Central memory CD8-positive, alpha-beta T cell (primary cell): ENCODE results near the gene AFF3.
"Not testable (repeated sequence)": the region's sequence is repeated elsewhere in the genome, so short reads cannot be mapped to it uniquely, and the experiment has no call there.

Experiments
- ATAC-seq: fragments of 150-1000 bp; cut with Tn5 transposase; replicated peaks from 2 replicates; pipeline ENCODE4 v1.10.0; 2022; ENCODE audit warnings: mild to moderate bottlenecking, moderate FRiP score, moderate number of reproducible peaks; ENCODE audit not compliant: poor library complexity, severe bottlenecking; ENCODE audit errors: extremely low read depth
- DNase-seq, 2 donors: peaks; one replicate each; pipeline ENCODE4 v3.0.0; 2021; ENCODE audit warnings: low spot score in 2 of 2
- H3K27ac Mint-ChIP-seq: one replicate; pipeline ENCODE4 v1.8.0; 2022; ENCODE audit warnings: low read depth, mild to moderate bottlenecking, moderate library complexity, mixed read lengths
- H3K27me3 Mint-ChIP-seq: one replicate; pipeline ENCODE4 v1.8.0; 2022; ENCODE audit warnings: mixed read lengths
- H3K36me3 Mint-ChIP-seq: one replicate; pipeline ENCODE4 v1.8.0; 2022; ENCODE audit warnings: mild to moderate bottlenecking, moderate library complexity, mixed read lengths; ENCODE audit not compliant: insufficient read depth
- H3K4me1 Mint-ChIP-seq: one replicate; pipeline ENCODE4 v1.8.0; 2022; ENCODE audit warnings: mixed read lengths
- H3K4me3 Mint-ChIP-seq: one replicate; pipeline ENCODE4 v1.8.0; 2022; ENCODE audit warnings: mild to moderate bottlenecking, moderate library complexity, mixed read lengths
- H3K9me3 Mint-ChIP-seq: one replicate; pipeline ENCODE4 v1.8.0; 2022; ENCODE audit warnings: mixed read lengths

Gene AFF3

DNA sequence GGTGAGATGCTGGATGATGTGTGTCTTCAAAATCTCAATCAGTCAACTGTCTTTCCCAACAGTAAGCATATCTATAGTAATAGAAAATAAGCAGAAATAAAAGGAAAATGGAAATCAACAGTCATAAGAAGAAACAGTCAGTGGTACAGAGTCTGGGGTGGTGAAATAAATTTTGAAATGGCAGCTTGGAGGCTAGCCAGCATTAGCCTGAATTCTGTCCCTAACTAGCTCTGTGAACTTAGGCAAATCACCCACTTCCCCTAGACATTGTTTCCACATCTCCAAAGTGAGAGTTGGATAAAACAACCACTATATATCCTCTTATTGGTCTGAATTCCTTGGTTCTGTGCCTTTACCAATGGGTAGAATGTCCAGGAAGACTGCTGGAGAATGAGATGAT, 462.9 kb downstream of the AFF3 start:
- H3K36me3 Mint-ChIP-seq, result no peaks in the 10 kb centered on the region
- no peaks in the 10 kb centered on the region for H3K4me1 Mint-ChIP-seq
- no peak for ATAC-seq
- H3K27ac Mint-ChIP-seq, result no peak overlapping the region
- H3K4me3 Mint-ChIP-seq, result no peak overlapping the region
- DNase-seq, result no peak
- no peaks in the 10 kb centered on the region for H3K9me3 Mint-ChIP-seq
- H3K27me3 Mint-ChIP-seq, result no peaks in the 10 kb centered on the region

GRCh38 chr2:99678625-99679024, 463.8 kb downstream of the AFF3 start:
- Mint-ChIP-seq H3K9me3 (no peaks in the 10 kb centered on the region), H3K4me1 (no peaks in the 10 kb centered on the region)
- no peak for ATAC-seq

DNA sequence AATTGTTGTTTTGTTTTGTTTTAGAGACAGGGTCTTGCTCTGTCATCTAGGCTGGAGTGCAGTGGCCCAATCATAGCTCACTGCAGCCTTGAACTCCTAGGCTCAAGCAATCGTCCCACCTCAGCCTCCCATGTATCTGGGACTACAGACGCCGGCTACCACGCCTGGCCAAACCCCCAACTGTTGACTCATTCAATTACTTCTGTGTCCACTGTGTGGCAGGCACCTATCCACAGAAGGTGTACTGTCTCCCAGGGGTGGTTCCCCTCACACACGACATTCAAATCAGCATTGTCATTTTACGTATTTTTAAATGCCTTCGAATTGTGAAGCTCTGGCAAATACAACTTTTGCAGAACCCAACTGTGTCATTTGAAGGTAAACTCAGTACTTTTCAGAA, 464.6 kb downstream of the AFF3 start:
- DNase-seq, result no peak
- H3K9me3 Mint-ChIP-seq, result no peaks in the 10 kb centered on the region
- H3K36me3 Mint-ChIP-seq, result no peaks in the 10 kb centered on the region
- ATAC-seq, result no peak
- H3K27ac Mint-ChIP-seq, result no peak overlapping the region
- no peaks in the 10 kb centered on the region for H3K27me3 Mint-ChIP-seq
- H3K4me1 Mint-ChIP-seq, result no peaks in the 10 kb centered on the region
- no peak overlapping the region for H3K4me3 Mint-ChIP-seq

More at GRCh38 chr2:99678625-99679024, 463.8 kb downstream of the AFF3 start:
- H3K27ac Mint-ChIP-seq, result no peak overlapping the region
- no peaks in the 10 kb centered on the region for H3K36me3 Mint-ChIP-seq
- H3K4me3 Mint-ChIP-seq, result no peak overlapping the region
- no peak for DNase-seq
- no peaks in the 10 kb centered on the region for H3K27me3 Mint-ChIP-seq

GRCh38 chr2:99675130-99675661, 467.2 kb downstream of the AFF3 start:
- H3K27me3 Mint-ChIP-seq, result no peaks in the 10 kb centered on the region
- no peak overlapping the region for H3K4me3 Mint-ChIP-seq
- peaks cover 1% of the 10 kb centered on the region for H3K36me3 Mint-ChIP-seq
- no peaks in the 10 kb centered on the region for H3K4me1 Mint-ChIP-seq
- ATAC-seq, result no peak
- DNase-seq, result no peak
- H3K9me3 Mint-ChIP-seq, result no peaks in the 10 kb centered on the region
- H3K27ac Mint-ChIP-seq, result no peak overlapping the region

- H3K36me3 Mint-ChIP-seq, result peaks cover 1% of the 10 kb centered on the region
- ATAC-seq, result no peak
- no peaks in the 10 kb centered on the region for H3K27me3 Mint-ChIP-seq
- H3K4me1 Mint-ChIP-seq, result no peaks in the 10 kb centered on the region
- H3K4me3 Mint-ChIP-seq, result no peak overlapping the region
- H3K9me3 Mint-ChIP-seq, result no peaks in the 10 kb centered on the region
- no peak for DNase-seq
- H3K27ac Mint-ChIP-seq, result no peak overlapping the region
Observed at GRCh38 chr2:99674090-99674489, 468.3 kb downstream of the AFF3 start.

- Mint-ChIP-seq H3K4me3 (no peak overlapping the region), H3K27ac (no peak overlapping the region), H3K4me1 (no peaks in the 10 kb centered on the region), H3K27me3 (no peaks in the 10 kb centered on the region), H3K9me3 (no peaks in the 10 kb centered on the region), H3K36me3 (peaks cover 1% of the 10 kb centered on the region)
- ATAC-seq (no peak), DNase-seq (no peak)
Observed at GRCh38 chr2:99672766-99673350, 469.5 kb downstream of the AFF3 start.

- Mint-ChIP-seq H3K4me3 (no peak overlapping the region), H3K9me3 (no peaks in the 10 kb centered on the region), H3K27ac (no peak overlapping the region), H3K36me3 (peaks cover 3% of the 10 kb centered on the region), H3K4me1 (no peaks in the 10 kb centered on the region), H3K27me3 (no peaks in the 10 kb centered on the region)
- ATAC-seq, result no peak
- no peak for DNase-seq
Observed at GRCh38 chr2:99670768-99671734, 471.3 kb downstream of the AFF3 start.

- no peak overlapping the region for H3K27ac Mint-ChIP-seq
- no peak overlapping the region for H3K4me3 Mint-ChIP-seq
Observed at GRCh38 chr2:99666256-99666655, 476.1 kb downstream of the AFF3 start.

GRCh38 chr2:99663641-99664040, 478.7 kb downstream of the AFF3 start:
- Mint-ChIP-seq H3K4me1 (no peaks in the 10 kb centered on the region), H3K36me3 (peaks cover 2% of the 10 kb centered on the region), H3K9me3 (no peaks in the 10 kb centered on the region), H3K4me3 (no peak overlapping the region), H3K27me3 (peaks cover 12% of the 10 kb centered on the region), H3K27ac (no peak overlapping the region)
- ATAC-seq (no peak), DNase-seq (no peak)

More at GRCh38 chr2:99666256-99666655, 476.1 kb downstream of the AFF3 start:
- no peak for ATAC-seq
- H3K4me1 Mint-ChIP-seq, result no peaks in the 10 kb centered on the region
- no peak for DNase-seq
- no peaks in the 10 kb centered on the region for H3K9me3 Mint-ChIP-seq
- H3K36me3 Mint-ChIP-seq, result peaks cover 2% of the 10 kb centered on the region
- H3K27me3 Mint-ChIP-seq, result peaks cover 12% of the 10 kb centered on the region

DNA sequence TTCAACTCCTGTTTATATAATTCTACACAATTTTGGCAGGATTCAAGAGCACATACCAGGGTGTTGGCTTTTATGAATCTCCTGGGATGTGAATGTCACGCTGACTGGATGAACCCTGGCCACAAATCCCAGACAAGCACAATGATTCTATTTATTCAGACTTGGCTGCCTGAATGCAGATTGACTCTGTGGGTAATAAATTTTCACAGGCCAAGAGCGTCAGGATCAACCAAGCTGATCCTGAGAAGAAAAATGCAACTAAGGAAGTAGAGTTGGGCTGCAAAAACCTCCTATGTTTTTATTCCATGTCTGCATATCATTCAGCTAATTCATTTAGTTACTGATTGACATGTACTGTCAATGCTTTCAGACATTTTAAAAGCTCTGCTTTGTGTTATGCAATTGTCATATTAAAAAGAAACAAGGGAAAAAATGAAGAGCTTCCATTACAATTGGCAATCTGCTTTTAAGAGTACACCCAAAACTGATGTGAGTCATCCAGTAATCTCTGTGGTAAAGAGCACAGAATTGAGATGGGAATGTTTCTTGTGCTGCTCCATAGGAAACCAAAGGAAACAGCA, 479.5 kb downstream of the AFF3 start:
- Mint-ChIP-seq H3K9me3 (no peaks in the 10 kb centered on the region), H3K27ac (no peak overlapping the region), H3K27me3 (peaks cover 12% of the 10 kb centered on the region), H3K4me3 (no peak overlapping the region), H3K36me3 (peaks cover 4% of the 10 kb centered on the region), H3K4me1 (no peaks in the 10 kb centered on the region)
- ATAC-seq, result no peak
- DNase-seq, result no peak

- peaks cover 23% of the 10 kb centered on the region for H3K27me3 Mint-ChIP-seq
- not testable (repeated sequence) for DNase-seq, H3K9me3 Mint-ChIP-seq, ATAC-seq, H3K36me3 Mint-ChIP-seq, H3K4me3 Mint-ChIP-seq, H3K27ac Mint-ChIP-seq, H3K4me1 Mint-ChIP-seq
Observed at GRCh38 chr2:99661761-99662160, 480.6 kb downstream of the AFF3 start.

- H3K9me3 Mint-ChIP-seq, result no peaks in the 10 kb centered on the region
- no peak overlapping the region for H3K4me3 Mint-ChIP-seq
- peaks cover 24% of the 10 kb centered on the region for H3K27me3 Mint-ChIP-seq
- DNase-seq (no peak), ATAC-seq (no peak)
- no peaks in the 10 kb centered on the region for H3K4me1 Mint-ChIP-seq
- no peak overlapping the region for H3K27ac Mint-ChIP-seq
- H3K36me3 Mint-ChIP-seq, result peaks cover 2% of the 10 kb centered on the region
Observed at GRCh38 chr2:99660616-99661406, 481.6 kb downstream of the AFF3 start.
